Measurements from ENCODE around the gene PRDM16.

GRCh38 chr1:3398396-3399140 lies 329.6 kb downstream of the PRDM16 start:
- TF ChIP-seq, protein P1, sequence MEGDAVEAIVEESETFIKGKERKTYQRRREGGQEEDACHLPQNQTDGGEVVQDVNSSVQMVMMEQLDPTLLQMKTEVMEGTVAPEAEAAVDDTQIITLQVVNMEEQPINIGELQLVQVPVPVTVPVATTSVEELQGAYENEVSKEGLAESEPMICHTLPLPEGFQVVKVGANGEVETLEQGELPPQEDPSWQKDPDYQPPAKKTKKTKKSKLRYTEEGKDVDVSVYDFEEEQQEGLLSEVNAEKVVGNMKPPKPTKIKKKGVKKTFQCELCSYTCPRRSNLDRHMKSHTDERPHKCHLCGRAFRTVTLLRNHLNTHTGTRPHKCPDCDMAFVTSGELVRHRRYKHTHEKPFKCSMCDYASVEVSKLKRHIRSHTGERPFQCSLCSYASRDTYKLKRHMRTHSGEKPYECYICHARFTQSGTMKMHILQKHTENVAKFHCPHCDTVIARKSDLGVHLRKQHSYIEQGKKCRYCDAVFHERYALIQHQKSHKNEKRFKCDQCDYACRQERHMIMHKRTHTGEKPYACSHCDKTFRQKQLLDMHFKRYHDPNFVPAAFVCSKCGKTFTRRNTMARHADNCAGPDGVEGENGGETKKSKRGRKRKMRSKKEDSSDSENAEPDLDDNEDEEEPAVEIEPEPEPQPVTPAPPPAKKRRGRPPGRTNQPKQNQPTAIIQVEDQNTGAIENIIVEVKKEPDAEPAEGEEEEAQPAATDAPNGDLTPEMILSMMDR (conservative IDR thresholded peaks at IDR 0.05; ENCODE audit: low read length): no peak
- no peak for TF ChIP-seq EZH2phosphoT487 (IDR thresholded peaks at IDR 0.05; ENCODE audit: borderline replicate concordance)
